HCT116 (cell line): ENCODE measurements around the gene EP400. TPM values are rescaled to one million over a fixed set of nuclear protein-coding genes. Genes with fewer than 3 reads are reported as not detected.

Experiments
- ATAC-seq: fragments of 200-7000 bp; cut with Tn5 transposase; 2 replicates; pipeline ENCODE4 v1.9.1; 2020; ENCODE audit warnings: mild to moderate bottlenecking, moderate library complexity
- BruUV-seq: library from RNA; stranded (reverse); fragments of 400-500 nt; replicated peaks from 2 replicates; lab custom pipeline; 2021; lab: Mats Ljungman, UMichigan
- CTCF ChIA-PET: fragments of 300-600 bp; sonication (Branson Sonifier 250); formaldehyde crosslinking; loops from one replicate; lab custom pipeline; 2021; ENCODE audit warnings: antibody characterized with exemption; lab: Charles Lee
- POLR2A ChIA-PET: fragments of 300-600, 350-600 bp; sonication (Branson Sonifier 250); formaldehyde crosslinking; loops from one replicate; lab custom pipeline; 2021; ENCODE audit warnings: antibody characterized with exemption; lab: Charles Lee
- RAD21 ChIA-PET, 2 experiments: fragments of 300-600 bp; sonication (Branson Sonifier 250); formaldehyde crosslinking; loops; one replicate each; lab custom pipeline; 2023; ENCODE audit warnings: low total read pairs in 2 of 2; ENCODE audit not compliant: uncharacterized antibody in 2 of 2, unreplicated experiment in 2 of 2, low non-redundant PET in 1 of 2; lab: Charles Lee
- DNase-seq: peaks from one replicate; pipeline ENCODE4 v3.0.0-alpha.2; 2010; ENCODE audit warnings: low read depth, low spot score
- H2AFZ ChIP-seq: fragments of 200-600 bp; shearing (Covaris generic), sonication (generic); 2 replicates; pipeline ENCODE4 v1.6.1; 2017; ENCODE audit warnings: low read depth, mixed run types, mixed read lengths, antibody characterized with exemption, low read length; ENCODE audit not compliant: poor library complexity, severe bottlenecking
- H3K27ac ChIP-seq: 2 replicates; pipeline ENCODE4 v1.5.1; 2012; ENCODE audit warnings: low read depth, low read length
- H3K27me3 ChIP-seq: fragments of 200-600 bp; sonication (generic); 2 replicates; pipeline ENCODE4 v1.6.1; 2016; ENCODE audit warnings: mixed run types, low read length, mixed read lengths; ENCODE audit not compliant: insufficient read depth
- H3K36me3 ChIP-seq, 2 experiments: fragments of 200-500 bp in 1 of 2; fragments of 200-600 bp in 1 of 2; sonication (Bioruptor generic) in 1 of 2; sonication (generic) in 1 of 2; 2 replicates each; pipeline versions ENCODE4 v1.5.1 to v1.6.1; 2014 to 2016; ENCODE audit warnings: low read length in 2 of 2, inconsistent platforms in 1 of 2, mixed read lengths in 1 of 2, mixed run types in 1 of 2; ENCODE audit not compliant: insufficient read depth in 2 of 2, control insufficient read depth in 1 of 2
- H3K4me1 ChIP-seq, 2 experiments: fragments of 200-600 bp in 1 of 2; sonication (generic) in 1 of 2; 2 replicates each; pipeline versions ENCODE4 v1.5.1 to v1.6.1; 2012 to 2017; ENCODE audit warnings: low read length in 2 of 2, inconsistent platforms in 1 of 2, mild to moderate bottlenecking in 1 of 2, mixed read lengths in 1 of 2, mixed run types in 1 of 2, moderate library complexity in 1 of 2; ENCODE audit not compliant: insufficient read depth in 2 of 2, control insufficient read depth in 1 of 2
- H3K4me2 ChIP-seq: fragments of 200-600 bp; sonication (generic); 2 replicates; pipeline ENCODE4 v1.6.1; 2017; ENCODE audit warnings: mixed run types, low read length, mixed read lengths
- H3K4me3 ChIP-seq, 2 experiments: fragments of 200-600 bp in 1 of 2; sonication (generic) in 1 of 2; replicated peaks in 1 of 2; 2 replicates each; pipeline ENCODE4 v1.5.1; 2011 to 2016; ENCODE audit warnings: low read length in 2 of 2, control low read depth in 1 of 2, low read depth in 1 of 2, mild to moderate bottlenecking in 1 of 2, mixed read lengths in 1 of 2, mixed run types in 1 of 2
- H3K79me2 ChIP-seq: fragments of 200-600 bp; sonication (generic); 2 replicates; pipeline ENCODE4 v1.6.1; 2017; ENCODE audit warnings: mild to moderate bottlenecking, mixed run types, low read length, moderate library complexity, mixed read lengths; ENCODE audit not compliant: insufficient read depth
- H3K9ac ChIP-seq: fragments of 200-600 bp; sonication (generic); 2 replicates; pipeline ENCODE4 v1.6.1; 2016; ENCODE audit warnings: low read length, mixed read lengths
- H3K9me2 ChIP-seq: fragments of 200-600 bp; sonication (generic), shearing (Covaris generic); 2 replicates; pipeline ENCODE4 v1.6.1; 2017; ENCODE audit warnings: mixed run types, mild to moderate bottlenecking, moderate library complexity; ENCODE audit not compliant: insufficient read depth
- H3K9me3 ChIP-seq, 2 experiments: fragments of 200-500 bp in 1 of 2; fragments of 200-600 bp in 1 of 2; sonication (Bioruptor generic) in 1 of 2; sonication (generic) in 1 of 2; 2 replicates each; pipeline ENCODE4 v1.6.1; 2014 to 2017; ENCODE audit warnings: low read length in 2 of 2, mixed read lengths in 2 of 2, inconsistent platforms in 1 of 2, low read depth in 1 of 2, mild to moderate bottlenecking in 1 of 2, mixed run types in 1 of 2, moderate library complexity in 1 of 2; ENCODE audit not compliant: control insufficient read depth in 1 of 2, insufficient read depth in 1 of 2
- H4K20me1 ChIP-seq: fragments of 200-600 bp; sonication (generic), shearing (Covaris generic); 2 replicates; pipeline ENCODE4 v1.6.1; 2017; ENCODE audit warnings: mixed run types, mild to moderate bottlenecking, moderate library complexity; ENCODE audit not compliant: insufficient read depth
- ATF3 ChIP-seq: IDR thresholded peaks from 2 replicates; pipeline ENCODE4 v1.6.1; 2012
- CBX3 ChIP-seq: IDR thresholded peaks from 2 replicates; pipeline ENCODE4 v1.6.1; 2012; ENCODE audit warnings: low read depth
- CEBPB ChIP-seq: IDR thresholded peaks from 2 replicates; pipeline ENCODE4 v1.6.1; 2012; ENCODE audit warnings: low read depth
- CTCF ChIP-seq, 3 experiments: fragments of 200-600 bp in 1 of 3; sonication (generic) in 1 of 3; IDR thresholded peaks in 2 of 3; conservative IDR thresholded peaks in 1 of 3; 2 replicates each; pipeline ENCODE4 v1.5.1; 2012 to 2017; ENCODE audit warnings: low read depth in 2 of 3, low read length in 2 of 3, antibody characterized with exemption in 1 of 3, borderline replicate concordance in 1 of 3, control low read depth in 1 of 3, mild to moderate bottlenecking in 1 of 3, mixed read lengths in 1 of 3, mixed run types in 1 of 3, moderate library complexity in 1 of 3; ENCODE audit not compliant: insufficient read depth in 1 of 3
- EGR1 ChIP-seq: IDR thresholded peaks from 2 replicates; pipeline ENCODE4 v1.6.1; 2012; ENCODE audit warnings: low read depth
- EZH2 ChIP-seq: fragments of 200-600 bp; sonication (generic); IDR thresholded peaks from 2 replicates; pipeline ENCODE4 v1.6.1; 2017; ENCODE audit warnings: antibody characterized with exemption, mixed run types
- EZH2phosphoT487 ChIP-seq: fragments of 200-600 bp; IDR thresholded peaks from 2 replicates; pipeline ENCODE4 v1.6.1; 2018; ENCODE audit warnings: antibody characterized with exemption, borderline replicate concordance
- FOSL1 ChIP-seq: IDR thresholded peaks from 2 replicates; pipeline ENCODE4 v1.6.1; 2012; ENCODE audit warnings: low read depth
- MAX ChIP-seq: IDR thresholded peaks from 2 replicates; pipeline ENCODE4 v1.6.1; 2012
- POLR2A ChIP-seq: IDR thresholded peaks from 2 replicates; pipeline ENCODE4 v1.7.0; 2011; ENCODE audit warnings: borderline replicate concordance; ENCODE audit not compliant: insufficient read depth, insufficient read length; ENCODE audit errors: extremely low read depth
- POLR2AphosphoS5 ChIP-seq: IDR thresholded peaks from 2 replicates; pipeline ENCODE4 v1.6.1; 2011; ENCODE audit warnings: mild to moderate bottlenecking, low read depth, low read length, moderate library complexity
- RAD21 ChIP-seq: IDR thresholded peaks from 2 replicates; pipeline ENCODE4 v1.6.1; 2012; ENCODE audit warnings: low read depth, mild to moderate bottlenecking
- REST ChIP-seq: IDR thresholded peaks from 2 replicates; pipeline ENCODE4 v1.6.1; 2012; ENCODE audit warnings: low read depth
- SIN3A ChIP-seq: IDR thresholded peaks from 2 replicates; pipeline ENCODE4 v1.6.1; 2012; ENCODE audit warnings: low read depth
- SP1 ChIP-seq: IDR thresholded peaks from 2 replicates; pipeline ENCODE4 v1.6.1; 2012; ENCODE audit warnings: low read depth
- SRF ChIP-seq: IDR thresholded peaks from 2 replicates; pipeline ENCODE4 v1.6.1; 2012; ENCODE audit warnings: low read depth
- TCF7L2 ChIP-seq: IDR thresholded peaks from 2 replicates; pipeline ENCODE4 v1.7.0; 2011; ENCODE audit warnings: borderline replicate concordance, inconsistent platforms; ENCODE audit not compliant: insufficient read depth, insufficient read length; ENCODE audit errors: extremely low read depth
- ZBTB33 ChIP-seq: IDR thresholded peaks from 2 replicates; pipeline ENCODE4 v1.6.1; 2011; ENCODE audit warnings: mild to moderate bottlenecking, low read length, moderate library complexity; ENCODE audit not compliant: insufficient replicate concordance; ENCODE audit errors: extremely low read depth
- ZFX ChIP-seq: fragments of 450-650 bp; IDR thresholded peaks from 2 replicates; pipeline ENCODE4 v1.6.1; 2017
- intact Hi-C: fragments of 100-400 bp; cut with micrococcal nuclease; formaldehyde crosslinking; loops from 2 replicates; pipeline ENCODE4 v1.10.0; 2022
- total RNA-seq: library from RNA; stranded (reverse); gene quantifications from one replicate; pipeline ENCODE4 v1.2.1, GENCODE V29; 2021; ENCODE audit not compliant: unreplicated experiment

Gene EP400
- total RNA-seq, 1 experiment from 2014 or later, result 54.5 TPM

- Histone ChIP-seq H3K4me2 (no peak overlapping the region), H3K27ac (no peak overlapping the region), H3K9ac (no peak overlapping the region), H3K36me3 (no peaks in the 10 kb centered on the region), H3K79me2 (no peaks in the 10 kb centered on the region), H3K4me1 (no peaks in the 10 kb centered on the region), H3K9me2 (no peaks in the 10 kb centered on the region), H3K27me3 (no peaks in the 10 kb centered on the region), H3K9me3 (no peaks in the 10 kb centered on the region), H4K20me1 (no peaks in the 10 kb centered on the region), H3K4me3 (no peak overlapping the region), H2AFZ (no peak overlapping the region)
- no TSS peak for BruUV-seq
- ChIA-PET POLR2A (no interaction called here), RAD21 (no interaction called here), CTCF (no interaction called here)
- no peak for DNase-seq
- no peak; the same call in 1 of the 2 replicates for ATAC-seq
- TF ChIP-seq CTCF (IDR thresholded peaks at IDR 0.05 in 2 of 3, conservative IDR thresholded peaks at IDR 0.05 in 1 of 3; ENCODE audit: borderline replicate concordance in 1 of 3, insufficient read depth in 1 of 3, low read depth in 2 of 3, low read length in 2 of 3), result no peak
- no peak for TF ChIP-seq POLR2AphosphoS5
- no peak for TF ChIP-seq ATF3
- no peak for TF ChIP-seq POLR2A
- no peak for TF ChIP-seq SIN3A
- no peak for TF ChIP-seq EZH2
- no peak for TF ChIP-seq CBX3
- TF ChIP-seq REST, result no peak
- TF ChIP-seq MAX, result no peak
- no peak for TF ChIP-seq ZBTB33
- no peak for TF ChIP-seq EGR1
- TF ChIP-seq ZFX, result no peak
- no peak for TF ChIP-seq RAD21
- no peak for TF ChIP-seq SP1
- TF ChIP-seq TCF7L2, result no peak
- no peak for TF ChIP-seq FOSL1
- TF ChIP-seq SRF, result no peak
- TF ChIP-seq CEBPB, result no peak
- no peak for TF ChIP-seq EZH2phosphoT487
- intact Hi-C loops, result no loop called here
Observed at GRCh38 chr12:132103542-132104308, 154.0 kb downstream of the EP400 start.
